Esophagus muscularis mucosa (tissue), 4 donors: ENCODE measurements around the gene SIGLEC14.

ENCODE experiments used
- EP300 ChIP-seq: sonication (generic); formaldehyde crosslinking; IDR thresholded peaks from one replicate; pipeline ENCODE4 v1.6.1; 2017; ENCODE audit warnings: antibody characterized with exemption
- POLR2A ChIP-seq: fragments of 450-650 bp; IDR thresholded peaks from one replicate; pipeline ENCODE4 v1.6.1; 2017; ENCODE audit warnings: antibody characterized with exemption, moderate library complexity, mild to moderate bottlenecking, low read depth
- TF ChIP-seq, protein P1 (sequence below), 3 experiments: fragments of 200-600 bp in 2 of 3; fragments of 450-650 bp in 1 of 3; sonication (generic) in 2 of 3; IDR thresholded peaks; one replicate each; pipeline ENCODE4 v1.5.1; 2017 to 2019; ENCODE audit warnings: antibody characterized with exemption in 3 of 3, mild to moderate bottlenecking in 2 of 3, moderate library complexity in 1 of 3

DNA sequence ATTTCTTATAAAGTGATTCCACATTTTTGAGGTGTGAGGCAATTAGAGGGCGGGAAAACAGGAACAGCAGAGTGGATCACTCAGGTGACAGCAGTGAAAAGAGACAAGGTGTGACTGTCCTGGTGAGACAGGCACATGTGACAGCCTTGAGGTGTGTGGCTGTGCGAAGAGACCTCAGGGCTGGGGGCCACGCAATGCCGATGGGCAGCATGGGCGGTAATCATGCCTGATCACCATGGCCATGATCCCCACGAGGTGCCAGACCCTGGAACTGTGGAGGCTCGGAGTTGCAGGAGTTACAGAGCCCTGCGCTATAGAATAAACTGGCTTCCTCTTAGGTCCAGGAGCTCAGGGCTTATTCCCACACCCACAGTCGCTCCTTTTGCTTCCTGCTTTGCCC, 48.5 kb upstream of the SIGLEC14 start:
- no peak for TF ChIP-seq POLR2A
- no peak for TF ChIP-seq EP300
- TF ChIP-seq, protein P1, sequence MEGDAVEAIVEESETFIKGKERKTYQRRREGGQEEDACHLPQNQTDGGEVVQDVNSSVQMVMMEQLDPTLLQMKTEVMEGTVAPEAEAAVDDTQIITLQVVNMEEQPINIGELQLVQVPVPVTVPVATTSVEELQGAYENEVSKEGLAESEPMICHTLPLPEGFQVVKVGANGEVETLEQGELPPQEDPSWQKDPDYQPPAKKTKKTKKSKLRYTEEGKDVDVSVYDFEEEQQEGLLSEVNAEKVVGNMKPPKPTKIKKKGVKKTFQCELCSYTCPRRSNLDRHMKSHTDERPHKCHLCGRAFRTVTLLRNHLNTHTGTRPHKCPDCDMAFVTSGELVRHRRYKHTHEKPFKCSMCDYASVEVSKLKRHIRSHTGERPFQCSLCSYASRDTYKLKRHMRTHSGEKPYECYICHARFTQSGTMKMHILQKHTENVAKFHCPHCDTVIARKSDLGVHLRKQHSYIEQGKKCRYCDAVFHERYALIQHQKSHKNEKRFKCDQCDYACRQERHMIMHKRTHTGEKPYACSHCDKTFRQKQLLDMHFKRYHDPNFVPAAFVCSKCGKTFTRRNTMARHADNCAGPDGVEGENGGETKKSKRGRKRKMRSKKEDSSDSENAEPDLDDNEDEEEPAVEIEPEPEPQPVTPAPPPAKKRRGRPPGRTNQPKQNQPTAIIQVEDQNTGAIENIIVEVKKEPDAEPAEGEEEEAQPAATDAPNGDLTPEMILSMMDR (IDR thresholded peaks at IDR 0.05) = no peak
